Measurements from ENCODE around the gene STXBP6.

STXBP6 gene

DNA sequence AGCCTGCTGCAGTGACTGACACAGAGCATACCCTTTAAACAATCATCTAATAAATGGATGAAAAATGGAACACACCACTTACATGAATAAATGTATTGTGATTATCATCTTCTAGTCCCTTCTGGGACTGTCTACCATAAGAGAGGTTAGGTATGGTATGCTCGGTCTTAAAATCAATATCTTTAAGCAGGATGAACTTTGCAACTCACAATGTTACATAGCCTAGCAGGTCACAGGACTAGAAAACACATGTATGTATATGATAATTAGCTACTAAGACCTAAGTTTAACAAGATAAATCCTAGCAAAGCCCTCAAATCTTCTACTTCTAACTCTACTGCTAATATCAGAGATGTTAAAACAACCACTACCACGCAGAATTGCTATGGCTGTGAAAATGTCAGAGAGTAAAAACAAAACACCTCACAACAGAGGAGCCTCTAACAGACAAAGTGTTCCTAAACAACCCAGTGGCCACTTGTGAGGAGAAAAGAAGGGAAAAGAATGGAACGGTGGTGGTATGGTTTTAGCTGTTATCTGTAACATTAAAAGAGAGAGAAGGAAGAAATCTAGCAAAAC lies 139.4 kb downstream of the STXBP6 start:
- no peak for DNase-seq

DNA sequence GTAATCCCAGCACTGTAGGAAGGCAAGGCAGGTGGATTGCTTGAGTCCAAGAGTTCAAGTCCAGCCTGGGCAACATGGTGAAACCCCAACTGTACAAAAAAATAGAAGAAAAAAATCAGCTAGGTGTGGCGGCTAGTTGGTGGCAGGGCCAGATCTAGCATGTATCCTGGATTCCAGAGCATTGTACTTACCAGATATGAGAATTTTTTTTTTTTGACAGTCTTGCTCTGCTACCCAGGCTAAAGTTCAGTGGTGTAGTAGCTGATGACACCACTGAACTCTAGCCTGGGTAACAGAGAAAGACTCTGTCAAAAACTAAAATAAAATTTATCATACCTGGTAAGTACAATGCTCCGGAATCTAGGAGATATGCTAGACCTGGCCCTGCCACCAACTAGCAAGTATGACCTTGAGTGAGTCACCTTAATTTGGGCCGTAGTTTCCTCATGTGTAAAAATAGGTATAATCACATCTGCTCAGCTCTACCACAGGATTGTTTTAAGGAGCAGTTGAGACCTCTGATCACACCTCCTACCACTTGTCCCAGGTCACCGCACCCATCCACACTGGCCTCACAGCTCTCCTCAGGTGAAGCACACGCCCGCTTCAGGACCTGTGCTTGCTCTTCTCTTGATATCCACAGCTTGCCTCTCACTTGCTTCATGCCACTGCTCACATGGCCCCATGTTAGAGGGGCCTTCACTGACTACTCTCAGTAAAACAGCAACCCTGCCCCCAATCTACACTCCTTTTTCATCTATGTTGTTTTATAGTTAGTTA lies 140.2 kb downstream of the STXBP6 start:
- no peak for DNase-seq

DNA sequence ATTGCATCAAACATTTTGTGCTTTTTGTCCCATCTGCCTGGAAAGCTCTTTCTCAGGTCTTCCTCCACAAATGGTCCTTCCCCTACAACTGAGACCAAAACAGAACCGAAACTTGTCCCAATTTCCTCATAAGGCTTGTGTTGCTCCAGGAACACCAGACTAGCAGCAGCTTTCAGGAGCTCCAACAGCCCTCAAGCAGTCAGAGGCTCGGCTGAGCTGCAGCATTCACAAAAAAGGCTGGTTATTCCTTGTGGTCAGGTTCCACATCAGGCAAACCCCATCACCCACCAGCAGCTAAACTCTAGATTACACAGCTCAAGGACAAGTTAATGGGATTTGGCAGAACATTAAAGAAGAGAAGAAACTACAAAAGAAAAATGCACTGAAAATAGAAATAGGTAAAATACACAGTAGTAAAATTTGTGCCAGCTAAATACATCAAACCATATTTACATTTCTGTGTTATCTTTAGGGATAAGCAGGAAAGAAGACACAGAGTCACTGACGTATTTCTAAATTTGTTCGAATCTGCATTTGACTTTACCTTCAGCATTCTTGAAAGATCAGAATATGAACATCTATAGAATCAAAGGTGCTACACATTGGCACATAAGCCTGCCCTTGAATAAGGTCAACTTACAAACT lies 141.2 kb downstream of the STXBP6 start:
- no peak for DNase-seq

DNA sequence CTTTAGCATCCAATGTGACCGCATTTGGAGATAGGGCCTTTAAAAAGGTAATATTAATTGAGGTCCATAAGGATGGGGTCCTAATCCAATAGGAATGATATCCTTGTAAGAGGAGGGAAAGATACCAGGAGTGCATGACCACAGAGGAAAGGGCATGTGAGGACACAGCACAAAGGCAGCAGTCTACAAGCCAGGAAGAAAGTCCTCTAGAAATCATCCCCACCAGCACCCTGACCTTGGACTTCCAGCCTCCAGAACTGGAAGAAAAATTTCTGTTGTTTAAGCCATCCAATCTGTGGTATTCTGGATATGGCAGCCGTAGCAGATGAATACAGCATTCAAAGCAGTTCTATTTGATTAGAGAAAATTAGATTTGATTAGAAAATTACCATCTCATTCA lies 145.4 kb downstream of the STXBP6 start:
- DNase-seq: no peak

DNA sequence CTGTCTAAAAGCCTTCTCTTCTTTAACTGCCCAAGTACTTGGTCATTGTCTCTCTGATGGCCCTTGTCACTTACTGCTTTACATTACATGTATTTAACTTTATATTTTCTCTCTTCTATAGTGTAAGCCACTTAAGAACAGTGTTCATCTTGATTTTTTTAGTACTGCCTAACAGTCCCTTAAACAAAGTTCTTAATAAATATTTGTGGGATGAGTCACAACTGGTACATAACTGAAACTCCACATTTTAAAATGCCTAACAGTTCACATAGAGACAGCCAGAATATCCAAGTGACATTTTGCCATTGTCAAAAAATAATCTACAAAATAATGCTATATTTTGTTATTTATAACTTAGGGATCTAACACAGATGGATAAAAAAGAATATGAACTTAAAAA lies 146.6 kb downstream of the STXBP6 start:
- DNase-seq: no peak

DNA sequence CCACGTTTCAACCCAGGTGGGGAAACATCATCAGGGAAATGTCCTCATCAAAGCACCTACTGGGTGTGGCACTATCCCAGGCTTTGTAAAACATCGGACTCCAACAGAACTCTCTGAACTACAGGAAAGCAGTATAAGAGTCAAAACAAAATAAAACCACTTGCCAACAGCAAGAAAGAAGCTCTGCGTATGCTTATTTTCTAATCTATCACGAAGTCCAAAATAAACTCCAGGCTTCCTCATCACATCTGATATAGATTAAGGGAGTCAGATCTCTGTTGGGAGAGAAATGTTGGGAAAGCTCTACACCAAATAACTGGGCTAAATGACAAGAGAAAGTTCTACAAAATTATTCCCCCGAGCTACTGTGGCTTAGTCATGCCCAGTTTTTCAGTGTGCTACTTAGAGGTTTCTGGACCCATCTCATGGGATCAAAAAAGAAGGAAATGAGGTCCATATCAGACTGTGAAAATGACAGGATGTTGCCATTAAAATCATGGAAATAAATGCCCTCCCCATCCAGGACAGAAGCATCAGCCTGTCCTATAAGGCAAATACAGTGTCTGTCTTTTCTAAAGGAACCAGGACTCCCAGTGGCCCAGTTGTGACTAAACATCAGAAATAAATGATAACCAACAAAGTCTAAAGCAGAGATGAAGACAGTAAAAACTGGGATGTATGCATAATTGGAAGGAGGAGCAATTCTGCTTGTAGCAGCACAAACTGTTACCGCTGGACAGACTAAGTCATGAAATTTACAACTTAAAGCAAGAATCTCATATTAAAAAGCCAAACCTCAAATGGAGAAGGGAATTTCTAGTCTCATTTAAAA lies 149.5 kb downstream of the STXBP6 start:
- no peak for DNase-seq

DNA sequence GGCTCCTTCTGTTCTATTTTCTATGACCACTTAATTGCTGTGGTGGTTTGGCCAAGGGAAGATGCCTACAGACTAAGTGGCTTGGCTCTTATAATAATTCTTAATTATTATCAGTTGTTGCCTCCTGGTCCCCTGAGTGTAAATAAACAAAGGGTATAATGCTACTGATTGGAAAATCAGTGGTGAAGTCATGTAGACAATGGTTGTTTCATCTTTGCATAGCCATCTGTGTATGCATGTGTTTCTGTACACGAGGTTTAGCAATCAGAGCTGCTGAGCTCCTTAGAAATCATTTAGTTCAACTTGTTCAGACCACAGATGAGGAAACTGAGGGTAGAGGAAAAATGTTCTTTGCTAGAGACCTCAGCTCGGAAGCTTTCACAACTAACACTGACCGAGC lies 152.2 kb downstream of the STXBP6 start:
- no peak for DNase-seq

DNA sequence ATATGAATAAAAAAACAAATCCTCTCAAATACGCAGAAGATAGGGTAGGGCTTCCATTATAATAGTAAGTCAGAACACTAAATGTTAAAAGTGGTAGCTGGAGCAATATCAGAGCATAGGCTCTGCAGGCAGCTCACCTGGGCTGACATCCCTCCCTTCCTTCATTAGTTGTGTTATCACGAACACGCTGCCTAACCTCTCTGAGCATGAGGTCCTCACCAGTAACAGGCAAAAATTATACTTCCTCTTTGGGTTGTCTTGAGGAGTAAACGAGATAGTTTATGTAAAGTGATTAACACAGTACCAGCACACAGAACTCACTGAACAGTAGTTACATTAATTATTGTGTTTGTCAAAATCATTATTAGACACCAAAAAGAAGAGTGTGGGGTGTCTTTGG lies 154.3 kb downstream of the STXBP6 start:
- DNase-seq: no peak

DNA sequence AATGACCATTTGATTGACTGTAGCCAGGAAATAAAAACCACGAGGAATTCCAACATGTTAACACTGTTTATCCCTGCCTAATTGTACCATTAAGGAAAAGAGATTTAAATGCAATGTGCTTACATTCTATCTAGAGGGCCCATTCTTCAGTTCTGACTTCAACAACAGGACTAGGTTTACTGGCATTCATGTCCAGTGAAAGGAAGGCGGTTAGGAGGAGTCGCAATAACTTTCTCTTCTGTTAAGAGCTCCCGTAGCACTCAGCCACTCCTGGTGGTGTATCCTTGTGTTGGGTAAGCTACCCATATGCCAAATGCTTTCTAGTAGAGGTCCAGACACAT lies 154.7 kb downstream of the STXBP6 start:
- no peak for DNase-seq

DNA sequence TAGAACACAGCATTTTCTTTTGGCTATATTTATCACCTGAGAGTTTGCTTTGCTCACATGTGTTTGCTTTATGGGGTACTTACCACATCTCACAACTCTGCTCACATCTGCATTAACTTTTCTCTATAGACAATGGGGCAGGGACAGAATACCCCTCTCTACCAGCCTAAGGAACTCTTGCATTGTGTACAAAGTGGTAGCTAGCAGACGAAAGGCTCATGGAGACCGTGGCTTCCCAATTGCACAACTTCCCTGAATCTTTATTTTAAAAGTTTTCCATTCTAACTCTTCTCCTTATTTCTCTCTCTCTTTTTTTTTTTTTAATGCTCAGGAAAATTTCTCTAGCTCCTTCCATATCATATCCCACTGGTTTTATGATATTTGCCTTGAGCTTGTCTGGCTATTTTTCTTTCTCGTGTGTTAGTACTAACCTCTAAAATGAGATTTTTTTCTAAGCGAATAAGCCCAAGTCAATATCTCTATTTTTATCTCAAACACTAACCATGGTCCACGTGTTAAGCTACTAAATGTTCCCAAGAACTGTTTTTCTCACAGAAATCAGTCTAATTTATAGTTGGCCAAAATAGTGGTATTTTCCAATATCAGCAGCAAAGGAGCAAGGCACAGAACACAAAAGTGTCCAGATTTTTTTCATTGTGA lies 155.2 kb downstream of the STXBP6 start:
- DNase-seq: no peak

DNA sequence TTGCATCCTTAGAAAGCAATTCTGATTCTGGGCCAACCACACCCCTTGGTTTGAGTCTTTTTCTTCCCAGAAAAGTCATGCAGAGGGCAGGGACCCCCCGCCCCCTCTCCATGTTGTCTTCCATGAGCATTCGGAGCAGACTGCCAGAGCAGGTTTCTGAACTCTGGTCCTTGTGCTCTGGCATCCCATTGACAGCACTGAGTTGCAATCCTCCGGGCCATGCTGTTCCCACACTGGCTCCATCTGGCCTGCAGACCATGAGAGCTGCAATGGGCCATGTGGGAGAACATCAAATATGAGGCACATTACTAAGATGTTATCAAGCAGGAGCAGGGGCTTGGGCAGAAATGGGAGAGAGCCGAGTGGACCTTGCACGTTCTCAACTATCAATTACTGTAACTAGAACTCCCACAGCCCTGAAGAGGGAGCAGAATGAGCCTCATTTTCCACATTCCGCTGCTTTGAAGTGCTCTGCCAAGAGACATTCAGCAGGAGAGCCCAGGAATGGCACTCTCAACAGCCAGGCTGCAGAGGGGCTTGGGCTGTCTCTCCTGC lies 157.4 kb downstream of the STXBP6 start:
- DNase-seq: no peak

DNA sequence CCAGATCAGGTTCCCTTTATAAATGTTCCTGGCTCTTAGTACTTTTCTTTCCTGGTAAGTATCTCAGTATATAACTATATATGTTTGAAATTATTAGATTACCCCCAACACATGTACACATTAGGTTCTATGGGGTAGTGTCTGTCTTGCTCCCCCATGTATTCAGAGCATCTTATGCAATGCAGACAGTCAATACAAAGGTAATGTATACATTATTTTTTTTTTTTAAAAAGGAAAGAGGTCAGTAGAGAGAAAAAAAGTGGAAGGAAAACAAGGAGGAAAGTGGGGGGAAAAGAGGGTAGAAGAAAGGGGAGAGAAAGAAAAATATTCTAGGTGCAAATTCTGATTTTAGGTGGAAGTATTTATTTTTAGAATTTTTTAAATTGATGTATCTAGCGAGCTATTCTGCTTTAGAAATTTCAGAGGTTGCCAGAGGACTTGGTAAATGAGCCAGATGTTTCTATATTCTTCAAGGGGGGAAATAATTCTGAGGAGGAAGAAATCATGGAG lies 157.9 kb downstream of the STXBP6 start:
- no peak for DNase-seq

DNA sequence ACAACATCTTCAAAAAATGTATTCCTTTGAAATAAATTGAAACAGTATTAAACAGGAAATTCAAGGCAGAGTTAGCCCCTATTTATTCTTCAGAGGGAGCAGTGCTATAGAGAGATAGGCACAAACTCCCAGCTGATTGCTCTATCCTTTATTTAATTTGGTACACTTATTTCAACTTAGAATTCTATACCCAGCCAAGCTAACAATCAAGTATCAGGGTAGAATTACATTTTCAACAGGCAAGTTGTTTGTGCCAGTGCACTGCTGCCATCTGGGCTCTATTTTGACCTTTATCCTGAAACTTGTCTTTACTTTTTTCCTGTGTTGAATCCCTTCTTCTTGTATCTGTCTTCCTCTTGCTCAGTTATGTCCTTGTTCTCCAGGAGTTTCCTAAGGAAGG lies 159.2 kb downstream of the STXBP6 start:
- DNase-seq: no peak

DNA sequence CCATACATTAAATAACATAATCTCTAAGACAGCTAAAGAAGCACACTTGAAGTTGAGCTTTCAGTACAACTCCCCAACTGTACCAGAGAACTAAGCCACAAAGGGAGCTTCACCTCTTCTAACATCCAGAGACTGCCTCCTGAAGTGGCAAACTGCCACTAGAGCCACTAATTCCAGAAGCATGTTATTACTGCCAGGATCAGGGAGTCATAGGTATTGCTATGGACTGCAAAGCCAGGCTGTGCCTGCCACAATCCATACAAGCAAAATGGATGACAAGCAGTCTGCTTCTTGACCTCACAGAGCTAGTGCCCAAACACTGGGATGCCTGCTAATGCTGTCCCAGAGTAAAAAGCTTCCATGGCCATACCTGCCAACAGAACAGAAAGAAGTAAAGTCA lies 160.1 kb downstream of the STXBP6 start:
- DNase-seq: no peak

DNA sequence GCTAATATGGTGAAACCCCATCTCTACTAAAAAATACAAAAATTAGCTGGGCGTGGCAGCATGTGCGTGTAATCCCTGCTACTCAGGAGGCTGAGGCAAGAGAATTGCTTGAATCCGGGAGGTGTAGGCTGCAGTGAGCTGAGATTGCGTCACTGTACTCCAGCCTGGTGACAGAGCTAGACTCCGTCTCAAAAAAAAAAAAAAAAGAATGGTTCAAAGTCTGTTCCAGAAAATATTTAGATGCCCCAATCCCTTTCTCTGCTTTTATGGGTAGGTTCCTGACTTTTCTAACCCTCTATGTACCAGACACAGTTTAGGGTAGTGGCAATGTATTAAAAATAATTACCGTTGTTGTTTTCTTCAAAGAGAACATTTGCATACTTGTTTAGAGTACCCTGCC lies 161.4 kb downstream of the STXBP6 start:
- no peak for DNase-seq

DNA sequence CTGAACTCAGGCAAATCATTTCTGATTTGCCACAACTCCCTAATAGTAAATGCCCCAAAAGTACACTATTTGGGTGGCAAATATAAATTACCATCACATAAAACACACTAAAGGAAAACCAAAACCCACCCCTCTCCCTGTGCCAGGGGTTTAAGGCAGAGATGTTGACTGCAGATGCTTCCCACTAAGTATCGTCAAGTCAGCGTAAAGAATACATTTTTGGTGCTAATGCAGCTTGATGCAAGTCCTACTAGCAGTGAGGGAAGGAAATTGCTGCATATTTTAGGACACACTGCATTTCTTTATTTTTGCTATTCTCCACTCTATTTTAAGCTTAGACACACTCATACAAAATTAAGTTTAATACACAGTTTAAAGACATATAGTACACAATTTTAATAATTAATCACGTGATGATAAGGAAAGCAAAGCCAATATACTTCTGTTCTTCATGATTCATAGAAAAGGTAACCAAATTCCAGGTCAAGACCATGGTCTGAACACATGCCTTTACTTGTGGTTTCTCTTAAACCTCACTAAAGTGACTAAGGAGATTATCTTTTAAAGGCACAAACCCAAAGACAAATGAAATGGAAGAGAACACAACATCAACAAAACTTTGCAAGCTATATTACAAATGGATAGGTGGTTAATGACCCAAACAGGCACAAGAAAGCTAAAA lies 162.2 kb downstream of the STXBP6 start:
- no peak for DNase-seq

DNA sequence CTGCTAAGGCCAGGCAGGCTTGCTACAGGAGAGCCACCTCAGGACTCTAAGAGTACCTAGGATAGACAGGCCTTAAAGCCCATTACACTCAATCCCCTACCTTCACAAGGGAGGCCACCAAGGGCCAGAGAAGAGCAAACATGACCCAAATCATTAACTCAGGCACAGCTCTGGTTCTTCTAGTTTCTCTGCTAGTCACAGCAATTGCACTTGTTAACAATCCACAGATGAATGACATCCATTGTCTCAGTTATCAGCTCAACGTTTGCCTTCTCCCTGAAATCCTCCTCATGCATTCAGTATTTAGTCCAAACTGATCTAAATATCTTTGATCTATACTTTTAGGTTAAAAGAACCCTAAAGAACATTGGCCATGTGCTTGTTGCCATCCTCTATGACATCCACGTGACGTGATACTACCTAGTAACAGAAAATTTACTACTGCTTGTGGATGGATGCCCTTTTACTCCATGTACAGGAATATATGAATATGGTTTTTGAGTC lies 164.5 kb downstream of the STXBP6 start:
- DNase-seq: no peak

DNA sequence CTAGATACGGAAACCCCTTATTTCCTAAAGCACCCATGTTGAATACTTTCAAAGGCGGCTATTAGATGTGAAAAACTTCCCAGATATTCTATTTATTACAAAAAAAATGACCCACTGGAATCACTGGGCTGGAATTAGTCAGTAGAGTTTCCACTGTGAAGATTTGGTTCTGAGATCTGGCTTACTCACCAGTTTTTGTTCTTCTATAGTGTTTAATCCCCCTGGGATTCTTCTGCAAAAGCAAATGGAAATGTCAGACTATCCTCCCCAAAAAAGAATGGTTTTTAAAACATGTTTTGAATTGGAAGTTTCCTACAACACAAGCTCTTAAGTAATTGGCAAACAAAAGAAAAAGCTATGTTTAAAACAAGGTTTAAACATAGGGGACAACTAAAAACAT lies 166.4 kb downstream of the STXBP6 start:
- DNase-seq: no peak

DNA sequence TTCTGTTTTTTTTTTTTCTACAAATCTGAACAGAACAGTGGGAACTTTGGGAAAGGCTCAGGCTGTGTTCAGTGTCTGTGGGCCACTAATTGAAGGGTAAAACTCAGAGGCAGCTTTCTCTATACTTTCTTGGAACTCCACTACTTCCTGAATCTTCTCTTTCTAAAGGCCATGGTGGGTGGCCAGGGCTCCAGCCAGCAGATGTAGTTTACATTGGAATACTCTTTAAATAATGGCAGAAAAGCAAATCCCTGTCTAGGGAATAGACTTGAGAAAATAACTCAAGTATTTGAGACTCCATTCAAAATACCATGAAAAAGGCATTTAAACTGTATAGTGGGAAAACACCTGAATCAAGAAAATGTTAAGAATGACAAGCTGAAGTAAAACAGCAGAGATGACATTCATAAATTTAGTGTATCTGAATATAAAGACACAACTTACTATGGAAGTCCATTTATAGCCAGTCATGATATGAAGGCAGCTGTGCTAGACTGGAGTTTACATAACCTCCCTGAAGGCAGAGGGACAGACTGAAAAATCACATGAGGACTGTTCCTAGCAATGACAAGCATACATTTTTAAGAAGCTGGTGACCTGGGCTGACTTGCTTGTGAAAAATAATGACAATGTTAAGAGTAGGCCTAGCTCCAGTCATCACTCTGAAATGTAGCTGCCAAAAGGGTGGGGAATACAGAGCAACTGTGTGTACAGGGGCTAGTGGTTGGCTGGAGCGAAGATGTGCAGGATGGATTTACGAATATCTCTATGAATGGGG lies 168.6 kb downstream of the STXBP6 start:
- DNase-seq: no peak

DNA sequence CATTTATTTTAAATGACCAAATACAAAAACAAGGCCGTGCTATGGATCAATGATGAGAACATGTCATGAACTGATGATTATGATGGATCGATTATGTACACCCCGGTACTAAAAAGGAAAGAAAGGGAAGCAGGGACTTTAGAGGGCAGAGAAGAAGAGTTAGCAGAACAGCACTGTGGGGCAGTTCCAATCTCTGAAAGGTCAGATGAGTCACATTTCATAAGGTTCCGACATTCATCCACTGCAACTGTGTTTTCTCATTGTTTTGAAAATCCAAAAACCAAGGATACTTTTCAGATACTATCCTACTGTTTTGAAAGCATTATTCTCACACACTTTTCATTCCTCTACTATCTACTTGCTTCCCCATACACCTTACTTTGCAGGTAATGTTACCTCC lies 169.3 kb downstream of the STXBP6 start:
- no peak for DNase-seq
